ENCODE measurements around the gene UBA3.

GRCh38 chr3:69063636-69064035 is 16.5 kb downstream of the UBA3 start:
- TF ChIP-seq CTCF (IDR thresholded peaks at IDR 0.05), result no peak
- TF ChIP-seq EZH2phosphoT487 (IDR thresholded peaks at IDR 0.05), result no peak
- TF ChIP-seq EZH2 (IDR thresholded peaks at IDR 0.05), result no peak

All from neural progenitor cell (in vitro differentiated cells).